GM10266 (cell line): ENCODE data around the gene SAP30BP.

ENCODE experiments used
- DNase-seq: peaks from one replicate; pipeline ENCODE4 v3.0.0; 2012; ENCODE audit errors: extremely low spot score
- TF ChIP-seq, protein P1 (sequence below): IDR thresholded peaks from 2 replicates; pipeline ENCODE4 v1.5.1; 2012; ENCODE audit warnings: mild to moderate bottlenecking, low read depth; ENCODE audit not compliant: control insufficient read depth, insufficient read depth; ENCODE audit errors: missing control alignments

The SAP30BP gene

DNA sequence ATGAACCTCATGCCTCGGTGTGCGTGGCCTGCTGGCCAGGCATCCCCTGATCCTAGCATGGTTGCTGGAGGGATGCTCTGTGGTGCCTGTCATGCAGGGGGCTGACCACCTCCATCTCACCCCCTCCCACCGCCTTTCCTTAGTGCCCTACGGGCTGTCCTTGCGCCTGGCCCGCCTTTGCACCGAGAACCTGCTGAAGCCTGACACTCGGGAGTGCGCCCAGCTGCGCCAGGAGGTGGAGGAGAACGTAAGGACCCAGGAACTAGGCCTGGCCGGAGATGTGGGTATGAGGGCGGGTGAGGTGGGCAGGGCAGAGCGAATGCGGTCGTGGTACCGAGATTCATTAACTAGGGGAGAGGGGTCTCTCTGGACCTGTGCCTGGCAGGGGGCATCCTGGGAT is 73.1 kb downstream of the SAP30BP start:
- no peak for DNase-seq
- TF ChIP-seq, protein P1, sequence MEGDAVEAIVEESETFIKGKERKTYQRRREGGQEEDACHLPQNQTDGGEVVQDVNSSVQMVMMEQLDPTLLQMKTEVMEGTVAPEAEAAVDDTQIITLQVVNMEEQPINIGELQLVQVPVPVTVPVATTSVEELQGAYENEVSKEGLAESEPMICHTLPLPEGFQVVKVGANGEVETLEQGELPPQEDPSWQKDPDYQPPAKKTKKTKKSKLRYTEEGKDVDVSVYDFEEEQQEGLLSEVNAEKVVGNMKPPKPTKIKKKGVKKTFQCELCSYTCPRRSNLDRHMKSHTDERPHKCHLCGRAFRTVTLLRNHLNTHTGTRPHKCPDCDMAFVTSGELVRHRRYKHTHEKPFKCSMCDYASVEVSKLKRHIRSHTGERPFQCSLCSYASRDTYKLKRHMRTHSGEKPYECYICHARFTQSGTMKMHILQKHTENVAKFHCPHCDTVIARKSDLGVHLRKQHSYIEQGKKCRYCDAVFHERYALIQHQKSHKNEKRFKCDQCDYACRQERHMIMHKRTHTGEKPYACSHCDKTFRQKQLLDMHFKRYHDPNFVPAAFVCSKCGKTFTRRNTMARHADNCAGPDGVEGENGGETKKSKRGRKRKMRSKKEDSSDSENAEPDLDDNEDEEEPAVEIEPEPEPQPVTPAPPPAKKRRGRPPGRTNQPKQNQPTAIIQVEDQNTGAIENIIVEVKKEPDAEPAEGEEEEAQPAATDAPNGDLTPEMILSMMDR = no peak

DNA sequence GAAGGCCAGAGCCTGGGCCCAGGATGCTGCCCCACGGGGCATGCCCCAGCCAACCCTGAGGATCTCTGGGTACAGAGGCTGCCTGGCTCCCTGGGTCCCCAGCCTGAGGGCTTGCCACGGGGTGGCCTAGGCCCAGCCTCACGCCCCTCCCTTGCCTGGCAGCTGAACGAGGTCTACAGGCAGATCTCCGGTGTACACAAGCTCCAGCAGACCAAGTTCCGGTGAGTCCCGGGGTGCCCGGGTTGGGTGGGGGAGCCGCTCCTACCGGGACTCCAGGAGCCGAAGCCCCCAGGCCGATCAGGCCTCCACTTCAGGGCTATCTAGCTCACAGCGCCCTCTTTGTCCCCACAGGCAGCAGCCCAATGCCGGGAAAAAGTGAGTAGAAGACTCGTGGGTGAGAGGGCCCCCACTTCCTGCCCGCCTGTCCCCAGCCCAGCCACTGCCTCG is 73.5 kb downstream of the SAP30BP start:
- no peak for DNase-seq
- TF ChIP-seq, protein P1 = no peak

DNA sequence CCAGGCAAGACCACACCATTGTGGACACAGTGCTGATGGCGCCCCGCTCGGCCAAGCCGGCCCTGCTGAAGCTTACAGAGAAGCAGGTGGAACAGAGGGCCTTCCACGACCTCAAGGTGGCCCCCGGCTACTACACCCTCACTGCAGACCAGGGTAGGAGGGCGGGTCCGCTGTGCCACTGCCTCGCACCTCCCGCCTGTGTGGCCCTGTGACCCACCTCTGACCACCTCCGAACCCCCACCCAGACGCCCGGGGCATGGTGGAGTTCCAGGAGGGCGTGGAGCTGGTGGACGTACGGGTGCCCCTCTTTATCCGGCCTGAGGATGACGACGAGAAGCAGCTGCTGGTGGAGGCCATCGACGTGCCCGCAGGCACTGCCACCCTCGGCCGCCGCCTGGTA is 75.2 kb downstream of the SAP30BP start:
- DNase-seq = no peak
- TF ChIP-seq, protein P1 = no peak

DNA sequence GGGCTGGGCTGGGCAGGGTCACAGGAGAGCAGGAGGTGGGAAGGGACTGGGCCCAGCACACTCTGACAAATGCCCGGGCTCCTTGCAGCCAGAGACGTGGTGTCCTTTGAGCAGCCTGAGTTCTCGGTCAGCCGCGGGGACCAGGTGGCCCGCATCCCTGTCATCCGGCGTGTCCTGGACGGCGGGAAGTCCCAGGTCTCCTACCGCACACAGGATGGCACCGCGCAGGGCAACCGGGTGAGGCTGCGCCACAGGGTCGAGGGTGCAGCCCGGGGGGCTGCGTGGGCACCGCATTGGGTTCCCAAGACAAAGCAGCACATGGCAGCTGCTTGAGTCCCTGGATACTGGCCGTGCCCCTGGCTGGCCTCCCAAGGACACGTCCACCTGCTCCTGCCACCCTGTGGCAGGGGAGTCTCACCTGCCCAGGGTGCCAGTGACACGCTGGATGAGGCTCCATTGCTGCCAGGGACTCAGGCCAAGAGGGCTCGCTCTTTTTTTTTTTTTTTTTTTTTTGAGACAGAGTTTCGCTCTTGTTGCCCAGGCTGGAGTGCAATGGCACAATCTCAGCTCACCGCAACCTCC is 76.6 kb downstream of the SAP30BP start:
- TF ChIP-seq, protein P1 = no peak
- no peak for DNase-seq

DNA sequence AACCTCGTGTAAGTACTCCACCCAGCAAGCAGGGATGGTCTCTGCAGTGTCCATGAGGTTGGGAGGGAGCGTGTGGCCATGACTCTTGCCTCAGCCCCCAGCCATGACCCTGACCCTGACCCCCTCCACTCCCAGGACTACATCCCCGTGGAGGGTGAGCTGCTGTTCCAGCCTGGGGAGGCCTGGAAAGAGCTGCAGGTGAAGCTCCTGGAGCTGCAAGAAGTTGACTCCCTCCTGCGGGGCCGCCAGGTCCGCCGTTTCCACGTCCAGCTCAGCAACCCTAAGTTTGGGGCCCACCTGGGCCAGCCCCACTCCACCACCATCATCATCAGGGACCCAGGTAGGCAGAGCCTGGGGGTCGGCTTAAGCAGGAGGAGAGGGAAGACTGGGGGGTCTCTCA is 81.6 kb downstream of the SAP30BP start:
- TF ChIP-seq, protein P1 = no peak
- DNase-seq = no peak

DNA sequence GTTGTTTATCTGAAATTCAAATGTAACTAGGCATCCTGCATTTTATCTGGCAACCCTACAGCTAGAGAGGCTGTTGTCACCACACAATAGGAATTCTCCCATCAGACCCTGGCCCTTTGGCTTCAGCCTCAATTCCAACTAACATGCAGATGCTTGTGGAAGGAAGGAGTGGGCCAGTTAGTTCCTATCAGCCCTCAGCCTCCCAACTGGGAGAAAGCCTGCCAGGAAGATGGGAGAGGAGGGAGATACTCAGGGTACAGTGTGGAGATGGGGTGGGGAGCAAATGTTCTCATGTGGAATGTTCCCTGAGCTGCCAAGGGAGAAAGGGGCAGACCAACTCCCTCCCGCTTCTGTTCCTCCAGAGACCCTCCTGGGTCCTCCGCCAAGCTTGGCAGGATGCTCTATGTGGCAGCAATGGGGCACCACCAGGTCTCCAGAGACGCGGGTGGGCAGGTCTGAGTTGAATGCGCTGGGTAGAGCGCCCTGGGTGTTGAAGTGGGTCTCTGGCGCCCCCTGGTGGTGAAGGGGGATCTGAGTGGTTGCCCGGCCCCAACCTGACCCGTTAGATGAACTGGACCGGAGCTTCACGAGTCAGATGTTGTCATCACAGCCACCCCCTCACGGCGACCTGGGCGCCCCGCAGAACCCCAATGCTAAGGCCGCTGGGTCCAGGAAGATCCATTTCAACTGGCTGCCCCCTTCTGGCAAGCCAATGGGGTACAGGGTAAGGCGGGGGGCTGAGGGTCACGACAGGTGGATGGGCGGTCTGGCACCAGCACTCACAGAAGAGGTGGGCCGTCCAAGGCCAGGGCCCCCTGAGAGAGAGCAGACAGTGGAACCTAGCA is 82.6 kb downstream of the SAP30BP start:
- DNase-seq = peak; percentile 89
- TF ChIP-seq, protein P1 = peak; percentile 90
